GM08714 (cell line): ENCODE measurements around the gene MTFR2.

ENCODE experiments used
- H3K4me3 ChIP-seq: fragments of 200-500 bp; sonication (Bioruptor generic); 2 replicates; pipeline ENCODE4 v1.5.1; 2014; ENCODE audit warnings: mild to moderate bottlenecking, low read length, inconsistent platforms
- ZNF274 ChIP-seq: IDR thresholded peaks from 2 replicates; pipeline ENCODE4 v1.6.1; 2012; ENCODE audit warnings: mild to moderate bottlenecking, low read depth, low read length

Gene MTFR2

DNA sequence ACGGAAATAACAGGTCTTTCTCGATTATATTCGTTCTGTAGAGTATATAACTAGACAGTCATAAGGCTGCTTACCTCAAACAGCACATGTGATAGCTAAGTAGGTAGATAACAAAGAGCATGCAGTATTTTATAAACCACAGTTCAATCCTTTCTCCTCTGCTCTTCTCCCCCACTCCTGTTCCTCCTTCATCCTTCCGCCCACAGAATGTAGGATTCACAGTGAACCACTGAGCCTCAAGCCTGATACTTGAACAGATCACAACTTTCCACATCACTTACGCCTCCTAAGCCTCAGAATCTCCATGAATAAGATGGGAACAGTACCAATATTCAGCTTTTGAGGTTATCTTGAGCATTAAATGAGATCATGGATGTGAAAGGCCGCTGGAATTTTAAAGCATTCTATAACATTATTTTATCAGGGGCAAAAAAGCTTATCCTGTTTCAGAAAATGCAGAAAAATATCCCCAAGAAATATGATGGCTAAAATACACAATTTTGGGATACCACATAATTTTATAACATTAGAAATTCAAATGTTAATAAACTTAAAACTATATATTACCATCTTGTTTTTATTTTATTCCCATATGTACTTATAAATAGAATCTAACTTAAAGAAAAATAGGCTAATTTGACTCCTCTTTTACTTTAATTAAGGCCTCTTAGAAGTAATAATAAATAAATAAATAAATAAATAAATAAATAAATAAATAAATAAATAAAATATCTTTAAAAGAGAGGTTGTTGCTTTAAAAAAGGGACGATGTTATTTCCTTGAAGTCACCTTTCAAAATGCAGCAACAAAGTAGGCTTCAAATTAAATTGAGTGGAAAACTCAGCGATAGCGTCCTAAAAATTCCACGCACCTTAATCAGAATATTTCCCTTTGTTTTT, 33.4 kb downstream of the MTFR2 start:
- H3K4me3 ChIP-seq: no peak overlapping the region
- TF ChIP-seq ZNF274: no peak

DNA sequence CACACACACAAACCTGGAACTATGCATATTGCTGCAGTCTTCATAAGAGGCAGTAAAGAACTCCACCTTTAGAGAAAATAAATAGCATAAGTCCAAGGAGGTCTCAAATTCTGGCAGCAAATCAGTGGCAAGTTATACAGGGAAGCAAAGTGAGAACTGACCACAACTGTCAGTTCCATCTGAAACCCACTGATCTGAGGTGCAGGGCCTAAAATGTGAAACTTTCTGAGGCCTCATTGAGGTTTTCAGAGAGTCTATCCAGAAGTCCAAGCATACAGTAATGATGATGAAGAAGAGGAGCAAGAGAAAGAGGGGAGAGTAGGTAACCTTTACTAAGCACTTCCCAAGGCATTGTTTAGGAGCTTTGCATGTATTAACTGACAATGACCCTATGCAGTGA, 36.3 kb downstream of the MTFR2 start:
- TF ChIP-seq ZNF274: no peak
- no peak overlapping the region for H3K4me3 ChIP-seq

DNA sequence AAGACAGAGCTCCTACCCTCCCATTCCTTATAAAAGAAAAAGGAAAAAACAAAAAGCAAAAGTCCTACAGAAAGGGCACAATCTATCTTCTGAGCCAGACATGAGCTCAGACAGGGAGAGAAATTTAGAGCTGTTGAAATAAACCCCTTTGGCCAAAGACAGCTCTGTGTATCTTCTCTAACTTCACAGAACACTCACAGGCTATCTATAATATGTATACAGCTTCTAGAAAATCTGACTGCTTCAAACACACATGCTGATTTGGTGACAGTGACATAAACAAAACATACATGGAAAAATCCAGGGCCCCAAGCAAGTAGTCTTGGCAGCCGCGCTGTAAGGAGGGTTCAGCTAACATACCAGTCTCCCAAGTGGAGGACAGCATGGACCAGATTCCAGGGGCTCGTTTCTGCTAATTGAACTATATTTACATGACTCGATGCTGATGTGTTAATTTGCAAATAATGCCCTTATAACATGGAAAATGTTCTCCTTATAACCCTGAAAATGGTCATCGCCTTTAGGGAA, 37.0 kb downstream of the MTFR2 start:
- H3K4me3 ChIP-seq: no peak overlapping the region
- no peak for TF ChIP-seq ZNF274

DNA sequence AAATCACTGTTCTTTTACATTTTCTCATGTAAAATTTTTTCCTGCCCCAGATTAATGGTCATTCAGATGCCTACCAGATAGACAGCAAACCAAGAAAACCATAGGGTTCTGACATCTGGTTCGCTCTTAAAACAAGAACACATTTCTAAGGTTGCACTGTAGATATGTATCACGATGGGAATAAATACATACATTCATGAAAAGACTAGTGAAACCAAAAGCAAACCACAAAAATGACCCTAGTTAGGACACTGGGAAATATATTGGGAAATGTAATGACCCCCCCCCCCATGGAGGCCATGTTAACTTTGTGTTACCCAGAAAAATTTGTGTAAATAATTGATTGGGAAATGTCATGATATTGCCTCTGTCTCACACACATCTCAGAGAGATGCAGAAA, 37.5 kb downstream of the MTFR2 start:
- no peak overlapping the region for H3K4me3 ChIP-seq
- no peak for TF ChIP-seq ZNF274

DNA sequence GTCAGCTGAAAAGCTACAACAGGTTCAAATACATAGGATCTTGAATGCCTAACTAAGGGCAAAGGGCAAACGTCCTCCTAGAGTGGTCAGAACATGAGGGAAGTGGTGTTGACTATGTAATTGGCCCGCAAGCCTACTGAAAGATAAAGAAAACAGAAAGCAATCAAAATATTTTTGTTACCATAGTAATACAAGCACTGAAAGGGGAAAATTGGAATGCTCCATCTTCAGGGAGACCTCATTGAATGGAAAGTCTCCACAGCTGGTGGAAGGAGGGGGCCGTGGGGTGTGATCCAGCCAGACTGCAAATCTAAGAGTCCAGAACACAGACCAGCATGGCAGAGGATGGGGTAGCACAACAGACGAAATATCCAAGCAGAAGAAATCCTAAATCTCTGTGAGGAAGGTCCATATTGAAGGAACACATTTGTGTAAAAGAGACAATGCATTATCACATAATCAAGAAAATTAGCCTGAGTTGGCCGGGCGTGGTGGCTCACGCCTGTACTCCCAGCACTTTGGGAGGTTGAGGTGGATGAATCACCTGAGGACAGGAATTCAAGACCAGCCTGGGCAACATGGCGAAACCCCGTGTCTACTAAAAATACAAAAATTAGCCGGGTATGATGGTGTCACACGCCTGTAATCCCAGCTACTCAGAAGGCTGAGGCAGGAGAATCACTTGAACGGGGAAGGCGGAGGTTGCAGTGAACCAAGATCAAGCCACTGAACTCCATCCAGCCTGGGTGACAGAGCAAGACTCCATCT, 39.5 kb downstream of the MTFR2 start:
- H3K4me3 ChIP-seq: no peak overlapping the region
- TF ChIP-seq ZNF274: no peak

DNA sequence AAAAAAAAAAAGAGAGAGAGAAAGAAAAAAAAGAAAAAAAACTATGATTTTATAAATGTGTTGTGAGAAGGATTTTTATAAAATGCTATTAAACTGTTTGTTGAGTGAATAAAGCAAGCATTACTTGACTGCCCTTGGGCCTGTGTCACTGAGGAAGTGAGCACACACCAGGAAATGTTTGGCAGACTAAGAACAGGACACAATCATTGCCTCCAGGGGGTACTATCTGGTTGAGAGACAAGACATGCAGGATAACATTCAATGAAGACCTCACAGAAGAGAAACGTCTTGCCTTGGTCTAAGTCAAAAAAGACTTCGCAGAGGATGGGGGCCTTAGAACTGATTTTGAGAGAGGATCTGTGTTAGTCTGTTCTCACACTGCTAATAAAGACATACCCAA, 40.6 kb downstream of the MTFR2 start:
- no peak overlapping the region for H3K4me3 ChIP-seq
- TF ChIP-seq ZNF274: no peak

DNA sequence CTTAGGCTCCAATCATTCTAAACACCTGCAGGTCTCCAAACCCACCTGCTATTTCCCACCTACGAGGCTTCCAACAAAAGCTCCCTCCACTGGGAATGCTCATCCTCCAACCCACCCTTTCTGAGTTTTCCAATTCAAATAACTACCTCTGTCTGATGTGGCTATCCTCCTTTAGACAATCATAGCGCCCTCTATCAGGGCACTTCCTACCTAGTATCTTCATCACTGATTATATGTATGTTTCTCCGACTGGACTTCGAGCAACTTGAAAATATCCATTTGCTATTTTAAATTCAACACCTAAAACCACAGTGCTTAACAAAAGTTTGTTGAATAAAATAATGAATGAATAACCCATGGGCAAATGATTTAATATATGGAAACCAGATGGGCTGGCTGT, 41.3 kb downstream of the MTFR2 start:
- TF ChIP-seq ZNF274: no peak
- H3K4me3 ChIP-seq: no peak overlapping the region

DNA sequence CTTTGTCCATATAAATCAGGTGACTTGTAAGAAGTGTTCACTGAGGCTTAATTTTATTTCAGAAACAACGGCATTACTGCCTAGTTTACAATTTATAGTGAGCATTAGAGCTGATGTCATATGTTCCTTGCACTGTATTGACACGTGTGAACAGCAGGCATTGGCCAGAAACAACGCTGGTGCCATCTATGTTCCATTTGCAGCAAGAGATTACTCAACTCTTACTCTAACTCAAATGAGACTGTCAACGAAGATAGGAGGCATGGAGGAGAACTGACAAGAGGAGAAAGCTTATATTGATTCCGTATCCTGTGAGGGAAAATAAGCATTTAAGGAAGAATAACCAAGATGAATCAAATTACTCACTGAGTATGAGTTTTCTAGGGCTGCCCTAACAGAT, 48.4 kb downstream of the MTFR2 start:
- no peak for TF ChIP-seq ZNF274
- H3K4me3 ChIP-seq: no peak overlapping the region

DNA sequence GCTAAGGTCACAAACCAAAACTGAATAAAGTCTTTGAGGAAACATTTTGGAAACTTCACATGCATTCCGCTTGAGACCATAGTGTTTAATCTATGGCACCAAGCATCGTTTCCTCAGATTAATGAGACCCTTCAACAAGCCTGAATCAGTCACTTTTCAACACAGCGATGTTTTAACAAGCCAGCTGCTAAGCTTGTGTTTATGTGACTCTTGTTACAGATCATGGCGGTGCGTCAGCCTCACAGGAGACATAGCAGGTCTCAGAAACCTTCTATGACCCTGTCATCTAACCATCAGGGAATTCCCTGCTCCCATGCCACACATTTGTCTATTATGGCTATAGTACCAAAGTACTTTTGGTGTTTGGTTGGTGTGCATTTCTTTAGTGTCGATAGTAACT, 57.2 kb downstream of the MTFR2 start:
- TF ChIP-seq ZNF274: no peak
- H3K4me3 ChIP-seq: no peak overlapping the region

DNA sequence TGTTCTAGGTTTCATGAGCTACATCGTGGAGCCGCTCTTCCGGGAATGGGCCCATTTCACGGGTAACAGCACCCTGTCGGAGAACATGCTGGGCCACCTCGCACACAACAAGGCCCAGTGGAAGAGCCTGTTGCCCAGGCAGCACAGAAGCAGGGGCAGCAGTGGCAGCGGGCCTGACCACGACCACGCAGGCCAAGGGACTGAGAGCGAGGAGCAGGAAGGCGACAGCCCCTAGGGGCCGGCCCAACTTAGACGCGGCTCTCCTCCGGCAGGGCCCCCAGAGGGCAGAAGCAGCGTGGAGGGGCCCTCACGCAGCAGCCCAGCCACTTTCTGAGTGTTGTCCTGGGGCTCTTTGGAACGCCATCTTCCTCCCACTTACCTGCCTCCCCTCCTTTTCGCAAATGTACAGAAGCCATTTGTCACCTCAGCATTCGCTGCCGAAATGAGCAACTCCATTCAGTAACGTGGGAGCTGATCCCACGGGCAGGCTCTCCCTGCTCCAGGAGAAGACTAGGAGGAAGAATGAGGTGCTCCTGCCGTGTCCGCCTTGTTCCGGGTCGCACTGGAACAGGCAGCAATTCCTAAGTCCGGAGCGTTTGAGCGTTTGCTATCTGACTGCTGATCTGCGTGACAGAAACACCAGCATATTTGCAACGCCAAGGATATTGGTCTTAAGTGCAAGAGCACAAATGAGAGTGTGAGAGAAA, 58.4 kb downstream of the MTFR2 start:
- TF ChIP-seq ZNF274: no peak
- no peak overlapping the region for H3K4me3 ChIP-seq

DNA sequence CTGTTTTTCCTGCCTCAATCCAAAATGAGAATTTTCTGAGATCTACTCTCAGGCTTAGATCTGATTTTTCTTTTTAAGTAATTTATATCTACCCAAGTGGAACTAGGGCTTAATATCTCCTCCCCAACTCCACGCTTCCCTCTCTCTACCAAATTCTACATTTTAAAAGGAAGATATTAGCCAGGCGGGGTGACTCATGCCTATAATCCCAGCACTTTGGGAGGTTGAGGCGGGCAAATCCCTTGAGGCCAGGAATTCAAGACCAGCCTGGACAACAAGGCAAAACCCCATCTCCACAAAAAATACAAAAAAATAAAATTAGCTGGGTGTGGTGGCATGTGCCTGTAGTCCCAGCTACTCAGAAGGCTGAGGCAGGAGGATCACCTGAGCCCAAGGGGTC, 61.0 kb downstream of the MTFR2 start:
- TF ChIP-seq ZNF274: no peak
- H3K4me3 ChIP-seq: no peak overlapping the region

DNA sequence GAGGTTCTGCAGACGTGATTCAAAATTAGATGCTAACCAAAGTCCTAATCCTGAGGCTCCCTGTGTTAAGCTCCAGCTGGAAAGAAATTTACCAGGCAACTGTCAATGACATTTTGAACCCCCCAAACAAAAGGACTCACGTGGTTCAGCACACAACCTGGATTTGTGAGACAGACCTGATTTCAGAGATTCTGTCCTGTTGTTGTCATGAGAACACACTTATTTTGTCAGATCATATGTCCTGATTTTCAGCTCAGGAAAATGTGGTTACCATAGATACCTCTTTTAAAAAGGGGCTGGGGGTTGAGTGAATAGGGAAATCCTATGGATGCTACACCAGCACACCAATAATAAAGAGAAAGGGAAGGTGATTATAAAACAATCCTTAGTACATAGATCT, 61.6 kb downstream of the MTFR2 start:
- H3K4me3 ChIP-seq: no peak overlapping the region
- no peak for TF ChIP-seq ZNF274

DNA sequence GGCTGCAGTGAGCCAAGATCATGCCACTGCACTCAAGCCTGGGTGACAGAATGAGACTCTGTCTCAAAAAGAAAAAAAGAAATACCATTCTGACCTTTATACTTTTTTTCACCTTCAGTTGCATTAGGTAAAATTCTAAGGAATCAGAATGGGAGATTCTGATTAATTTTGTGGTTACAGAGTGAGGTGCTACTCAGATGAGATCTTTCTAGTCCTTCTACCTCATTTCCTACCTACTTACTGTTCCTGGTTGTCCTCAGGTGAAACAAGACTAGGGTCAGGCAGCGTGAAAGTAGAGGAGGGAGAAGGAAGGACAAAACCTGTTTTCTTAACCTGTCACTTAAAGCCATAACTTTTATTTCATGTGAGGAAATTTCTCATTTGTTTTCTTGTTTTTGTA, 63.7 kb downstream of the MTFR2 start:
- TF ChIP-seq ZNF274: no peak

DNA sequence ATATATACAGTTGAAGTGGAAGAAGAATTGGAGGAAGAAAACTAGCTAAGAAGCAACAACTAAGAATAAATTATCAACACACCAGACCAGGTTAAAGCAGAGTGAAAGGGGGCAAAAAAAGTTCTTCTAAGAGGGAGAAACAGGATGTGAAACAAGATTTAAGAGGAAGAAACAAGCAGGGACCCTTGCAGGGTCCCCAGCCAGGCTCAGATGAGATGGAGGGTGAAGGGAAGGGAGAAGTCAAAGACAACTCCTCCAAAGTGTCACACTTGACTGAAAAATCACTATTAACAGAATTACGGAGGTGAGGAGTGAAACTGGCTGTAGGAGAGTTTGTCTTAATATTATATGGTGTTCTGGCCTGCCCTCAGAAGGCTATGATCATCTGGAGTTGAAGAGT, 65.4 kb downstream of the MTFR2 start:
- TF ChIP-seq ZNF274: no peak
- no peak overlapping the region for H3K4me3 ChIP-seq

More for the DNA sequence above, 63.7 kb downstream of the MTFR2 start:
- no peak overlapping the region for H3K4me3 ChIP-seq
